Liver (tissue), 3 donors: Measurements from ENCODE around the gene PTPRN2.

Experiments
- ATF3 ChIP-seq: IDR thresholded peaks from 2 replicates; pipeline ENCODE4 v1.6.1; 2016; ENCODE audit warnings: antibody characterized with exemption
- CTCF ChIP-seq: fragments of 150-350 bp; IDR thresholded peaks from 2 replicates; pipeline ENCODE4 v1.5.1; 2017; ENCODE audit warnings: improper control_type of control experiment, low read depth, low read length; ENCODE audit not compliant: missing input control
- EGR1 ChIP-seq, 2 donors: IDR thresholded peaks; 2 replicates each; pipeline ENCODE4 v1.6.1; 2016 to 2018; ENCODE audit warnings: antibody characterized with exemption in 2 of 2, low read depth in 2 of 2
- JUND ChIP-seq, 2 donors: IDR thresholded peaks; 2 replicates each; pipeline ENCODE4 v1.6.1; 2016; ENCODE audit warnings: antibody characterized with exemption in 2 of 2
- RAD21 ChIP-seq, 2 donors: IDR thresholded peaks; 2 replicates each; pipeline ENCODE4 v1.6.1; 2016; ENCODE audit warnings: antibody characterized with exemption in 2 of 2, mild to moderate bottlenecking in 2 of 2
- REST ChIP-seq: IDR thresholded peaks from 2 replicates; pipeline ENCODE4 v1.6.1; 2016; ENCODE audit warnings: antibody characterized with exemption, mild to moderate bottlenecking
- SP1 ChIP-seq: IDR thresholded peaks from 2 replicates; pipeline ENCODE4 v1.6.1; 2018; ENCODE audit warnings: antibody characterized with exemption, mild to moderate bottlenecking
- TAF1 ChIP-seq: conservative IDR thresholded peaks from 2 replicates; pipeline ENCODE4 v1.6.1; 2016; ENCODE audit warnings: antibody characterized with exemption, mild to moderate bottlenecking
- YY1 ChIP-seq: IDR thresholded peaks from 2 replicates; pipeline ENCODE4 v1.6.1; 2016; ENCODE audit warnings: antibody characterized with exemption, mild to moderate bottlenecking
- TF ChIP-seq, protein P1 (sequence below): IDR thresholded peaks from 2 replicates; pipeline ENCODE4 v1.6.1; 2016; ENCODE audit warnings: antibody characterized with exemption
- TF ChIP-seq, protein P2 (sequence below): IDR thresholded peaks from 2 replicates; pipeline ENCODE4 v1.6.1; 2016; ENCODE audit warnings: antibody characterized with exemption
- donor health status: healthy.
- donor health status: healthy.

- TF ChIP-seq CTCF = no peak
- no peak for TF ChIP-seq ATF3
- TF ChIP-seq TAF1 = no peak
- no peak for TF ChIP-seq RAD21 (IDR thresholded peaks at IDR 0.05)
- TF ChIP-seq, protein P1, sequence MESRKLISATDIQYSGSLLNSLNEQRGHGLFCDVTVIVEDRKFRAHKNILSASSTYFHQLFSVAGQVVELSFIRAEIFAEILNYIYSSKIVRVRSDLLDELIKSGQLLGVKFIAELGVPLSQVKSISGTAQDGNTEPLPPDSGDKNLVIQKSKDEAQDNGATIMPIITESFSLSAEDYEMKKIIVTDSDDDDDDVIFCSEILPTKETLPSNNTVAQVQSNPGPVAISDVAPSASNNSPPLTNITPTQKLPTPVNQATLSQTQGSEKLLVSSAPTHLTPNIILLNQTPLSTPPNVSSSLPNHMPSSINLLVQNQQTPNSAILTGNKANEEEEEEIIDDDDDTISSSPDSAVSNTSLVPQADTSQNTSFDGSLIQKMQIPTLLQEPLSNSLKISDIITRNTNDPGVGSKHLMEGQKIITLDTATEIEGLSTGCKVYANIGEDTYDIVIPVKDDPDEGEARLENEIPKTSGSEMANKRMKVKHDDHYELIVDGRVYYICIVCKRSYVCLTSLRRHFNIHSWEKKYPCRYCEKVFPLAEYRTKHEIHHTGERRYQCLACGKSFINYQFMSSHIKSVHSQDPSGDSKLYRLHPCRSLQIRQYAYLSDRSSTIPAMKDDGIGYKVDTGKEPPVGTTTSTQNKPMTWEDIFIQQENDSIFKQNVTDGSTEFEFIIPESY = no peak
- TF ChIP-seq SP1 = no peak
- TF ChIP-seq, protein P2, sequence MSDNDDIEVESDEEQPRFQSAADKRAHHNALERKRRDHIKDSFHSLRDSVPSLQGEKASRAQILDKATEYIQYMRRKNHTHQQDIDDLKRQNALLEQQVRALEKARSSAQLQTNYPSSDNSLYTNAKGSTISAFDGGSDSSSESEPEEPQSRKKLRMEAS = no peak
- TF ChIP-seq JUND (IDR thresholded peaks at IDR 0.05) = no peak
- no peak for TF ChIP-seq REST
- no peak for TF ChIP-seq YY1
- no peak for TF ChIP-seq EGR1 (IDR thresholded peaks at IDR 0.05; ENCODE audit: low read depth in 2 of 2)
These were observed 736.9 kb downstream of the PTPRN2 start for GRCh38 chr7:157850481-157851444.
